B cell (primary cell): Measurements from ENCODE around the gene MED15. TPM values are rescaled to one million over a fixed set of nuclear protein-coding genes. Genes with fewer than 3 reads are reported as not detected.

ENCODE experiments used
- ATAC-seq: fragments of 200-7000 bp; cut with Tn5 transposase; one replicate; pipeline ENCODE4 v1.10.0; 2021; ENCODE audit warnings: low read depth, mild to moderate bottlenecking, moderate number of reproducible peaks, moderate library complexity
- CTCF ChIA-PET: fragments of 350-600 bp; sonication (Branson Sonifier 250); formaldehyde crosslinking; loops from one replicate; lab custom pipeline; 2021; ENCODE audit warnings: antibody characterized with exemption, inconsistent platforms; lab: Charles Lee
- POLR2A ChIA-PET: fragments of 350-600 bp; sonication (Branson Sonifier 250); formaldehyde crosslinking; loops from one replicate; lab custom pipeline; 2021; ENCODE audit warnings: antibody characterized with exemption; lab: Charles Lee
- DNase-seq: peaks from one replicate; pipeline ENCODE4 v3.0.0; 2013
- H2AFZ ChIP-seq: 2 replicates; pipeline ENCODE4 v1.6.1; 2012; ENCODE audit warnings: mild to moderate bottlenecking, low read depth, low read length; ENCODE audit not compliant: insufficient read depth, poor library complexity, severe bottlenecking
- H3K27ac ChIP-seq, 2 donors: 1 replicate in 1 of 2; 2 replicates in 1 of 2; pipeline ENCODE4 v1.5.1; 2012 to 2013; ENCODE audit warnings: low read length in 2 of 2, mild to moderate bottlenecking in 2 of 2, moderate library complexity in 1 of 2
- H3K27me3 ChIP-seq, 4 experiments: fragments of 200-600 bp in 1 of 4; sonication (generic) in 1 of 4; replicated peaks in 1 of 4; 1 replicate in 2 of 4; 2 replicates in 2 of 4; pipeline versions ENCODE4 v1.6.1 to v1.7.0; 2013 to 2016; ENCODE audit warnings: low read length in 3 of 4, mild to moderate bottlenecking in 2 of 4, mixed read lengths in 1 of 4, moderate library complexity in 1 of 4; ENCODE audit not compliant: insufficient read depth in 4 of 4, control insufficient read depth in 3 of 4; ENCODE audit errors: control extremely low read depth in 1 of 4
- H3K36me3 ChIP-seq, 2 experiments: replicated peaks in 1 of 2; 1 replicate in 1 of 2; 2 replicates in 1 of 2; pipeline versions ENCODE4 v1.6.1 to v1.7.1; 2013; ENCODE audit warnings: low read length in 1 of 2; ENCODE audit not compliant: insufficient read depth in 2 of 2, control insufficient read depth in 1 of 2; ENCODE audit errors: control extremely low read depth in 1 of 2, extremely low read depth in 1 of 2
- H3K4me1 ChIP-seq, 2 donors: fragments of 200-600 bp in 1 of 2; sonication (generic) in 1 of 2; 1 replicate in 1 of 2; 2 replicates in 1 of 2; pipeline versions ENCODE4 v1.5.1 to v1.6.1; 2013 to 2017; ENCODE audit warnings: low read length in 2 of 2; ENCODE audit not compliant: control insufficient read depth in 2 of 2, insufficient read depth in 2 of 2
- H3K4me2 ChIP-seq: replicated peaks from 2 replicates; pipeline ENCODE3; 2012; ENCODE audit warnings: mild to moderate bottlenecking, low read depth, low read length; ENCODE audit not compliant: poor library complexity, severe bottlenecking
- H3K4me3 ChIP-seq, 5 experiments: fragments of 200-600 bp in 1 of 5; sonication (generic) in 1 of 5; 1 replicate in 3 of 5; 2 replicates in 2 of 5; pipeline versions ENCODE4 v1.5.1 to v1.7.0; 2011 to 2016; ENCODE audit warnings: low read length in 4 of 5, mild to moderate bottlenecking in 4 of 5, low read depth in 2 of 5, control low read depth in 1 of 5, moderate library complexity in 1 of 5; ENCODE audit not compliant: insufficient read depth in 1 of 5; ENCODE audit errors: control extremely low read depth in 1 of 5, extremely low read depth in 1 of 5
- H3K79me2 ChIP-seq: fragments of 200-600 bp; sonication (generic); one replicate; pipeline ENCODE4 v1.6.0; 2016; ENCODE audit warnings: low read length; ENCODE audit not compliant: control insufficient read depth, insufficient read depth
- H3K9ac ChIP-seq: fragments of 200-600 bp; sonication (generic); 2 replicates; pipeline ENCODE4 v1.6.1; 2017; ENCODE audit warnings: mild to moderate bottlenecking, low read length, moderate library complexity
- H3K9me3 ChIP-seq, 3 donors: one replicate each; pipeline versions ENCODE4 v1.6.1 to v1.7.1; 2013; ENCODE audit warnings: low read length in 2 of 3; ENCODE audit not compliant: control insufficient read depth in 2 of 3, insufficient read depth in 1 of 3; ENCODE audit errors: control extremely low read depth in 1 of 3
- H4K20me1 ChIP-seq: 2 replicates; pipeline ENCODE4 v1.6.0; 2012; ENCODE audit warnings: mild to moderate bottlenecking, low read length; ENCODE audit not compliant: insufficient read depth, control insufficient read depth, poor library complexity, severe bottlenecking
- H3K27ac Mint-ChIP-seq: one replicate; pipeline ENCODE4 v1.8.0; 2021; ENCODE audit warnings: mixed read lengths
- H3K27me3 Mint-ChIP-seq: one replicate; pipeline ENCODE4 v1.8.0; 2021; ENCODE audit warnings: mixed read lengths
- H3K4me1 Mint-ChIP-seq: one replicate; pipeline ENCODE4 v1.8.0; 2021; ENCODE audit warnings: mixed read lengths
- H3K4me3 Mint-ChIP-seq: one replicate; pipeline ENCODE4 v1.8.0; 2021; ENCODE audit warnings: mixed read lengths
- H3K9me3 Mint-ChIP-seq: one replicate; pipeline ENCODE4 v1.8.0; 2022; ENCODE audit warnings: mixed read lengths; ENCODE audit not compliant: insufficient read depth
- CTCF ChIP-seq: fragments of 200-600 bp; IDR thresholded peaks from one replicate; pipeline ENCODE4 v1.8.0; 2022; ENCODE audit warnings: antibody characterized with exemption, mild to moderate bottlenecking
- EZH2 ChIP-seq: IDR thresholded peaks from 2 replicates; pipeline ENCODE4 v1.6.1; 2012; ENCODE audit warnings: borderline replicate concordance, low read depth, mild to moderate bottlenecking, moderate library complexity, low read length; ENCODE audit not compliant: insufficient read depth, poor library complexity, severe bottlenecking
- WGBS: methylation state at CpG from one replicate; pipeline ENCODE4 v1.1.5; 2013; ENCODE audit warnings: missing lambda C conversion rate; ENCODE audit not compliant: insufficient coverage; 5-methylcytosine and 5-hydroxymethylcytosine counted together
- intact Hi-C: fragments of 100-400 bp; cut with micrococcal nuclease; formaldehyde crosslinking; loops from one replicate; pipeline ENCODE4 v1.10.0; 2022
- polyA plus RNA-seq: library from polyadenylated mRNA; depleted of rRNA; stranded (reverse); fragments of >200 nt; gene quantifications from 2 replicates; pipeline ENCODE4 v1.2.3, GENCODE V29; 2012
- total RNA-seq, 2 donors: library from RNA; stranded (reverse); fragments of 120-200 nt in 1 of 2; gene quantifications; 1 replicate in 1 of 2; 2 replicates in 1 of 2; pipeline versions ENCODE4 v1.2.3 to v1.2.4, GENCODE V29; 2013 to 2022

The MED15 gene
- total and polyA plus RNA-seq, 2 donors (not counting 1 experiment from before 2014, with no cell fraction given) = 109 to 134 TPM

- Histone ChIP-seq H3K4me3 (no peak overlapping the region), H4K20me1 (no peaks in the 10 kb centered on the region), H3K4me2 (no peak overlapping the region), H2AFZ (no peak overlapping the region), H3K9me3 (peaks cover 0 to 15% (median 0%) of the 10 kb centered on the region in 3 donors), H3K27me3 (no peaks in the 10 kb centered on the region), H3K9ac (no peak overlapping the region), H3K4me1 (peaks cover 35 to 38% of the 10 kb centered on the region in 2 donors), H3K36me3 (peaks cover 0 to 20% of the 10 kb centered on the region in 2 experiments), H3K79me2 (peaks cover 45% of the 10 kb centered on the region), H3K27ac (no peak overlapping the region)
- Mint-ChIP-seq H3K9me3 (no peaks in the 10 kb centered on the region), H3K4me3 (no peak overlapping the region), H3K27ac (no peak overlapping the region), H3K4me1 (peaks cover 48% of the 10 kb centered on the region), H3K27me3 (no peaks in the 10 kb centered on the region)
- TF ChIP-seq CTCF = no peak
- TF ChIP-seq EZH2 = no peak
- no peak for ATAC-seq
- POLR2A ChIA-PET = no interaction called here
- no peak for DNase-seq
- 96% methylated on average over 3 of the region's 4 CpGs for WGBS
- CTCF ChIA-PET = interaction anchor here (1.3 kb wide), 1 partner anchor 42 kb away, joined by 11 read pairs; no protein-coding TSS in a partner anchor
- intact Hi-C loops = no loop called here
Observed at GRCh38 chr22:20459862-20460261, 47.5 kb upstream of the MED15 start.

- H3K27ac Mint-ChIP-seq = peak overlapping the region; percentile 100
- intact Hi-C loops = loop anchor here (1.0 to 2.0 kb wide), 4 partner anchors 32 to 69 kb away; partner anchors contain the start of genes KLHL22, MED15 and ZNF74
- H3K4me3 Mint-ChIP-seq = peak overlapping the region; percentile 80
- DNase-seq = peak; percentile 82
- Histone ChIP-seq H3K9ac (peak overlapping the region; percentile 45), H3K9me3 (peaks cover 0 to 19% (median 0%) of the 10 kb centered on the region in 3 donors), H3K79me2 (peaks cover 23% of the 10 kb centered on the region), H3K4me1 (peaks cover 35 to 38% of the 10 kb centered on the region in 2 donors), H3K27me3 (no peaks in the 10 kb centered on the region), H3K4me3 (peak overlapping the region in 4 of 5 experiments; percentile 18 to 50 (median 28)), H2AFZ (peak overlapping the region; percentile 70), H3K36me3 (peaks cover 0 to 15% of the 10 kb centered on the region in 2 experiments), H4K20me1 (no peaks in the 10 kb centered on the region), H3K27ac (peak overlapping the region; percentile 87 to 89), H3K4me2 (peak overlapping the region; percentile 71)
- no peaks in the 10 kb centered on the region for H3K27me3 Mint-ChIP-seq
- peaks cover 51% of the 10 kb centered on the region for H3K4me1 Mint-ChIP-seq
- no peak for TF ChIP-seq EZH2
- no peak for TF ChIP-seq CTCF
- WGBS = no CpG with 5 or more reads among the region's 2 CpGs
- ChIA-PET POLR2A (interaction anchor here (0.5 to 2.4 kb wide), 9 partner anchors 11 to 335 kb away, joined by 3 to 13 read pairs (median 6); partner anchors contain the start of genes KLHL22, MED15 and ZNF74), CTCF (interaction anchor here (0.6 to 3.7 kb wide), 15 partner anchors 9 to 100 kb away, joined by 3 to 35 read pairs (median 4); partner anchors contain the start of gene MED15)
- ATAC-seq = peak; percentile 80
- no peaks in the 10 kb centered on the region for H3K9me3 Mint-ChIP-seq
Observed at GRCh38 chr22:20463324-20464095, 43.9 kb upstream of the MED15 start.
